HG02623 (cell line): Measurements from ENCODE around the gene ELP2.
"Not testable (repeated sequence)": the region's sequence is repeated elsewhere in the genome, so short reads cannot be mapped to it uniquely, and the experiment has no call there.

ENCODE experiments used
- ATAC-seq: cut with Tn5 transposase; IDR thresholded peaks from one replicate; pipeline ENCODE4 v1.9.1; 2021; ENCODE audit warnings: moderate library complexity; ENCODE audit not compliant: unreplicated experiment

Gene ELP2

GRCh38 chr18:36129300-36130038, at the start of gene ELP2, which contains the start of gene SLC39A6:
ELP2 (plus strand) TSS chr18:36129899; CDS start chr18:36129934, 35 bp downstream.
SLC39A6 (minus strand) TSS chr18:36129340; CDS start chr18:36127007, 2,333 bp downstream.
- peak; percentile 90 for ATAC-seq

- ATAC-seq, result not testable (repeated sequence)
Observed at GRCh38 chr18:36081118-36081517, 48.6 kb upstream of the ELP2 start.

GRCh38 chr18:36083729-36084128, 46.0 kb upstream of the ELP2 start:
- no peak for ATAC-seq

- ATAC-seq, result no peak
Observed at GRCh38 chr18:36085195-36085594, 44.5 kb upstream of the ELP2 start.

GRCh38 chr18:36086186-36086585, 43.5 kb upstream of the ELP2 start:
- no peak for ATAC-seq

GRCh38 chr18:36088256-36088655, 41.4 kb upstream of the ELP2 start:
- ATAC-seq, result no peak

- ATAC-seq, result no peak
Observed at GRCh38 chr18:36089001-36089400, 40.7 kb upstream of the ELP2 start.

- ATAC-seq, result not testable (repeated sequence)
Observed at GRCh38 chr18:36092116-36092515, 37.6 kb upstream of the ELP2 start.

- ATAC-seq, result no peak
Observed at GRCh38 chr18:36094431-36094830, 35.3 kb upstream of the ELP2 start.

- ATAC-seq, result no peak
Observed at GRCh38 chr18:36095936-36096519, 33.7 kb upstream of the ELP2 start.

GRCh38 chr18:36096955-36097354, 32.7 kb upstream of the ELP2 start:
- no peak for ATAC-seq

- ATAC-seq, result no peak
Observed at GRCh38 chr18:36099311-36099710, 30.4 kb upstream of the ELP2 start.

GRCh38 chr18:36101943-36102342, 27.8 kb upstream of the ELP2 start:
- ATAC-seq, result no peak

- ATAC-seq, result no peak
Observed at GRCh38 chr18:36104749-36105148, 24.9 kb upstream of the ELP2 start.

- ATAC-seq, result no peak
Observed at GRCh38 chr18:36107477-36107876, 22.2 kb upstream of the ELP2 start.

GRCh38 chr18:36108196-36108595, 21.5 kb upstream of the ELP2 start:
- ATAC-seq, result no peak

GRCh38 chr18:36108601-36109000, 21.1 kb upstream of the ELP2 start:
- no peak for ATAC-seq

- ATAC-seq, result no peak
Observed at GRCh38 chr18:36109737-36110136, 20.0 kb upstream of the ELP2 start.

- no peak for ATAC-seq
Observed at GRCh38 chr18:36112302-36112701, 17.4 kb upstream of the ELP2 start.

GRCh38 chr18:36114251-36114650, 15.4 kb upstream of the ELP2 start:
- no peak for ATAC-seq

- ATAC-seq, result no peak
Observed at GRCh38 chr18:36114738-36115137, 15.0 kb upstream of the ELP2 start.

- ATAC-seq, result not testable (repeated sequence)
Observed at GRCh38 chr18:36116771-36117170, 12.9 kb upstream of the ELP2 start.

GRCh38 chr18:36120297-36120696, 9.4 kb upstream of the ELP2 start:
- no peak for ATAC-seq
